ENCODE results near the gene KCNJ18. TPM values are rescaled to one million over a fixed set of nuclear protein-coding genes. Genes with fewer than 3 reads are reported as not detected.
"Not testable (repeated sequence)": the region's sequence is repeated elsewhere in the genome, so short reads cannot be mapped to it uniquely, and the experiment has no call there.

KCNJ18 gene
- total RNA-seq, 1 experiment from 2014 or later: not detected

DNA sequence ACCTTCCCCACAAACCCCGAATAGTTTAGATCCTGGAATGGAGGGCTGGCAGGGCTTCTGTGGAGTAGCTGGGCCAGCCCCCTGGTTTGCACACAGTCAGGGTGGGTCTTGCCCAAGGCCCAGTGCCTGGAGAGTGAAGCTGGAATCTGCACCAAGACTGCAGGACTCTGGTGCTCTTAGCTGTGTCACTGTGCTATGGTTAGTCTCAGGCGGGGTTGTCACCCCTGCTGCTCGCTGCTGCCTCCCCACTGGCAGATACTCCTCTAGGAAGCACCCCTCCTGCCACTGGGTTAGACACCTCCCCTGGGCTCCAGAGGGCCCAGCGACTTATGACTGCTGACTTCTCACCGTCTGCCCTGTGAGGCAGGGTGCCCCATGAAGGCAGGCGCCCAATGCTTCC is 842 bp upstream of the KCNJ18 start:
- not testable (repeated sequence) for H3K14ac ChIP-seq (ENCODE audit: insufficient read depth, low read length); H2AFZ ChIP-seq (ENCODE audit: low read length); H4K91ac ChIP-seq (ENCODE audit: insufficient read length, low read depth, low read length); H3K27me3 Mint-ChIP-seq (ENCODE audit: low read depth); H3K4me2 ChIP-seq (ENCODE audit: insufficient read depth, insufficient read length, low read length); H3K4me1 ChIP-seq (ENCODE audit: insufficient read depth, low read length); H3K9ac ChIP-seq (ENCODE audit: extremely low read depth, insufficient read length, low read length); H4K5ac ChIP-seq (ENCODE audit: insufficient read length, low read depth, low read length); DNase-seq; H4K20me1 ChIP-seq (ENCODE audit: control insufficient read depth, insufficient read depth, insufficient read length); H3K23ac ChIP-seq (ENCODE audit: insufficient read length, low read depth, low read length); H2BK120ac ChIP-seq (ENCODE audit: low read depth, low read length, poor library complexity, severe bottlenecking); H3K79me1 ChIP-seq (ENCODE audit: insufficient read depth, low read depth, low read length, poor library complexity, severe bottlenecking); H3K4me3 Mint-ChIP-seq; H2BK5ac ChIP-seq (ENCODE audit: insufficient read length, low read length); H2BK15ac ChIP-seq (ENCODE audit: low read depth, low read length); H3T11ph ChIP-seq (ENCODE audit: low read length); H3K27ac ChIP-seq (ENCODE audit: insufficient read length, low read depth, low read length); H3K27ac Mint-ChIP-seq; H3K27me3 ChIP-seq (ENCODE audit: insufficient read depth, low read length); H3K18ac ChIP-seq (ENCODE audit: insufficient read length, low read depth, low read length); H2BK20ac ChIP-seq (ENCODE audit: low read depth, low read length, poor library complexity, severe bottlenecking); H3K23me2 ChIP-seq (ENCODE audit: insufficient read length, low read depth, low read length, poor library complexity, severe bottlenecking); H3K79me2 ChIP-seq (ENCODE audit: insufficient read depth, low read length); H3K4ac ChIP-seq (ENCODE audit: low read depth, low read length); H2BK12ac ChIP-seq (ENCODE audit: insufficient read length, low read depth, low read length); H3K4me1 Mint-ChIP-seq; H2AK5ac ChIP-seq (ENCODE audit: insufficient read length, low read length); H3K56ac ChIP-seq (ENCODE audit: insufficient read length, low read depth, low read length); H4K8ac ChIP-seq (replicated peaks; ENCODE audit: insufficient read length, low read depth, low read length)
- peaks cover 15 to 26% (median 15%) of the 10 kb centered on the region in 3 experiments; a peak in 6 of 7 replicates for H3K36me3 Mint-ChIP-seq (ENCODE audit: insufficient read depth in 1 of 3, low read depth in 3 of 3)
- peaks cover 85 to 90% of the 10 kb centered on the region in 2 experiments for H3K9me3 Mint-ChIP-seq
- peaks cover 60% of the 10 kb centered on the region for H3K9me3 ChIP-seq (ENCODE audit: control insufficient read depth, low read depth, low read length)
- no CpG with 5 or more reads among the region's 6 CpGs for WGBS (ENCODE audit: extremely low coverage, insufficient read length, low lambda C conversion rate)

- H3K18ac ChIP-seq (ENCODE audit: insufficient read length, low read depth, low read length); H3K27ac ChIP-seq (ENCODE audit: insufficient read length, low read depth, low read length); H4K5ac ChIP-seq (ENCODE audit: insufficient read length, low read depth, low read length); H3K27me3 ChIP-seq (ENCODE audit: insufficient read depth, low read length); H2AK5ac ChIP-seq (ENCODE audit: insufficient read length, low read length); H3K27ac Mint-ChIP-seq; H3K4me1 ChIP-seq (ENCODE audit: insufficient read depth, low read length); H3K4ac ChIP-seq (ENCODE audit: low read depth, low read length); H2BK120ac ChIP-seq (ENCODE audit: low read depth, low read length, poor library complexity, severe bottlenecking); H2BK15ac ChIP-seq (ENCODE audit: low read depth, low read length); H3K79me1 ChIP-seq (ENCODE audit: insufficient read depth, low read depth, low read length, poor library complexity, severe bottlenecking); H3K27me3 Mint-ChIP-seq (ENCODE audit: low read depth); H3K23me2 ChIP-seq (ENCODE audit: insufficient read length, low read depth, low read length, poor library complexity, severe bottlenecking); H2BK20ac ChIP-seq (ENCODE audit: low read depth, low read length, poor library complexity, severe bottlenecking); H3K79me2 ChIP-seq (ENCODE audit: insufficient read depth, low read length); H3K9ac ChIP-seq (ENCODE audit: extremely low read depth, insufficient read length, low read length); H3T11ph ChIP-seq (ENCODE audit: low read length); H4K91ac ChIP-seq (ENCODE audit: insufficient read length, low read depth, low read length); H2BK5ac ChIP-seq (ENCODE audit: insufficient read length, low read length); H2BK12ac ChIP-seq (ENCODE audit: insufficient read length, low read depth, low read length); H2AFZ ChIP-seq (ENCODE audit: low read length); H4K20me1 ChIP-seq (ENCODE audit: control insufficient read depth, insufficient read depth, insufficient read length); DNase-seq; H3K23ac ChIP-seq (ENCODE audit: insufficient read length, low read depth, low read length); H3K56ac ChIP-seq (ENCODE audit: insufficient read length, low read depth, low read length); H3K4me3 Mint-ChIP-seq; H3K4me2 ChIP-seq (ENCODE audit: insufficient read depth, insufficient read length, low read length); H3K14ac ChIP-seq (ENCODE audit: insufficient read depth, low read length); H3K4me1 Mint-ChIP-seq; H4K8ac ChIP-seq (replicated peaks; ENCODE audit: insufficient read length, low read depth, low read length): not testable (repeated sequence)
- no CpG with 5 or more reads among the region's 12 CpGs for WGBS (ENCODE audit: extremely low coverage, insufficient read length, low lambda C conversion rate)
- peaks cover 85 to 90% of the 10 kb centered on the region in 2 experiments for H3K9me3 Mint-ChIP-seq
- H3K9me3 ChIP-seq (ENCODE audit: control insufficient read depth, low read depth, low read length): peaks cover 59% of the 10 kb centered on the region
- peaks cover 11 to 16% (median 14%) of the 10 kb centered on the region in 3 experiments; a peak in 5 of 7 replicates for H3K36me3 Mint-ChIP-seq (ENCODE audit: insufficient read depth in 1 of 3, low read depth in 3 of 3)
Measured at GRCh38 chr17:21692704-21693065, 362 bp downstream of the KCNJ18 start.
